GM18508 (cell line): Measurements from ENCODE around the gene SLC27A6.
"Not testable (repeated sequence)": the region's sequence is repeated elsewhere in the genome, so short reads cannot be mapped to it uniquely, and the experiment has no call there.

ENCODE experiments used
- ATAC-seq: cut with Tn5 transposase; IDR thresholded peaks from one replicate; pipeline ENCODE4 v1.9.1; 2021; ENCODE audit warnings: moderate number of reproducible peaks; ENCODE audit not compliant: insufficient read depth, unreplicated experiment

SLC27A6 gene

GRCh38 chr5:128984480-128984879 is 19.2 kb downstream of the SLC27A6 start:
- ATAC-seq = no peak

- ATAC-seq = no peak
These were observed 23.2 kb downstream of the SLC27A6 start for GRCh38 chr5:128988476-128988875.

GRCh38 chr5:129001841-129002526 is 36.7 kb downstream of the SLC27A6 start:
- no peak for ATAC-seq

- no peak for ATAC-seq
These were observed 37.2 kb downstream of the SLC27A6 start for GRCh38 chr5:129002527-129002842.

- no peak for ATAC-seq
These were observed 37.9 kb downstream of the SLC27A6 start for GRCh38 chr5:129003232-129003631.

- no peak for ATAC-seq
These were observed 48.9 kb downstream of the SLC27A6 start for GRCh38 chr5:129014185-129014584.

GRCh38 chr5:129018837-129019236 is 53.5 kb downstream of the SLC27A6 start:
- no peak for ATAC-seq

- ATAC-seq = no peak
These were observed 54.2 kb downstream of the SLC27A6 start for GRCh38 chr5:129019401-129019908.

GRCh38 chr5:129020683-129021082 is 55.4 kb downstream of the SLC27A6 start:
- no peak for ATAC-seq

- no peak for ATAC-seq
These were observed 56.5 kb downstream of the SLC27A6 start for GRCh38 chr5:129021744-129022143.

GRCh38 chr5:129022599-129022998 is 57.3 kb downstream of the SLC27A6 start:
- no peak for ATAC-seq

GRCh38 chr5:129027260-129027659 is 62.0 kb downstream of the SLC27A6 start:
- ATAC-seq = no peak

GRCh38 chr5:129031886-129032683 is 66.8 kb downstream of the SLC27A6 start:
- no peak for ATAC-seq

- not testable (repeated sequence) for ATAC-seq
These were observed 71.0 kb downstream of the SLC27A6 start for GRCh38 chr5:129036257-129036656.

GRCh38 chr5:129041196-129041881 is 76.1 kb downstream of the SLC27A6 start:
- no peak for ATAC-seq

- no peak for ATAC-seq
These were observed 77.0 kb downstream of the SLC27A6 start for GRCh38 chr5:129042306-129042705.

- no peak for ATAC-seq
These were observed 78.6 kb downstream of the SLC27A6 start for GRCh38 chr5:129043894-129044293.

- no peak for ATAC-seq
These were observed 80.9 kb downstream of the SLC27A6 start for GRCh38 chr5:129046151-129046550.

- ATAC-seq = no peak
These were observed 83.2 kb downstream of the SLC27A6 start for GRCh38 chr5:129048509-129048908.

GRCh38 chr5:129049126-129049799 is 84.0 kb downstream of the SLC27A6 start:
- ATAC-seq = no peak

- no peak for ATAC-seq
These were observed 86.0 kb downstream of the SLC27A6 start for GRCh38 chr5:129051283-129051682.
